Pulmonary artery endothelial cell (primary cell): ENCODE results near the gene BLM. TPM values are rescaled to one million over a fixed set of nuclear protein-coding genes. Genes with fewer than 3 reads are reported as not detected.

Experiments
- DNase-seq: peaks from one replicate; pipeline ENCODE4 v3.0.0-alpha.2; 2011; ENCODE audit warnings: low read depth, low spot score
- total RNA-seq: library from RNA; depleted of rRNA; stranded (reverse); fragments of >200 nt; gene quantifications from 2 replicates; pipeline ENCODE4 v1.2.3, GENCODE V29; 2014

The BLM gene
- total RNA-seq, 1 donor from 2014 or later: 6.5 TPM

- DNase-seq: no peak
These were observed 25.8 kb upstream of the BLM start for GRCh38 chr15:90691369-90691768.

GRCh38 chr15:90691982-90692773, 25.0 kb upstream of the BLM start:
- no peak for DNase-seq

- DNase-seq: no peak
These were observed 22.2 kb upstream of the BLM start for GRCh38 chr15:90694987-90695386.

GRCh38 chr15:90697175-90697574, 20.0 kb upstream of the BLM start:
- no peak for DNase-seq

GRCh38 chr15:90698629-90699028, 18.5 kb upstream of the BLM start:
- DNase-seq: no peak

- DNase-seq: no peak
These were observed 16.1 kb upstream of the BLM start for GRCh38 chr15:90701048-90701447.

- DNase-seq: no peak
These were observed 15.1 kb upstream of the BLM start for GRCh38 chr15:90701880-90702630.

GRCh38 chr15:90703455-90703854, 13.7 kb upstream of the BLM start:
- DNase-seq: no peak

- no peak for DNase-seq
These were observed 11.9 kb upstream of the BLM start for GRCh38 chr15:90705212-90705611.

GRCh38 chr15:90706394-90707327, 10.5 kb upstream of the BLM start:
- DNase-seq: no peak

GRCh38 chr15:90707489-90707888, 9.7 kb upstream of the BLM start:
- no peak for DNase-seq

GRCh38 chr15:90708516-90708915, 8.6 kb upstream of the BLM start:
- DNase-seq: no peak

- DNase-seq: no peak
These were observed 7.9 kb upstream of the BLM start for GRCh38 chr15:90709278-90709677.

GRCh38 chr15:90710436-90711027, 6.6 kb upstream of the BLM start:
- DNase-seq: no peak

GRCh38 chr15:90711418-90711824, 5.7 kb upstream of the BLM start:
- DNase-seq: no peak

GRCh38 chr15:90711842-90712241, 5.3 kb upstream of the BLM start:
- DNase-seq: no peak

- no peak for DNase-seq
These were observed 4.1 kb upstream of the BLM start for GRCh38 chr15:90713081-90713480.

- no peak for DNase-seq
These were observed 700 bp upstream of the BLM start for GRCh38 chr15:90716317-90716975.

GRCh38 chr15:90718232-90718631, 1.1 kb downstream of the BLM start:
- no peak for DNase-seq

- no peak for DNase-seq
These were observed 3.0 kb downstream of the BLM start for GRCh38 chr15:90720131-90720530.

GRCh38 chr15:90729261-90729660, 12.1 kb downstream of the BLM start:
- DNase-seq: no peak
